Activated naive CD4-positive, alpha-beta T cell treated with Interleukin-2 at 50 U/mL for 16 hours (primary cell): Measurements from ENCODE around the gene PACRG.

Experiments used
- DNase-seq: peaks from one replicate; pipeline ENCODE4 v3.0.0-alpha.2; 2020

The PACRG gene

GRCh38 chr6:163226836-163227485 lies 499.2 kb downstream of the PACRG start:
- no peak for DNase-seq

DNA sequence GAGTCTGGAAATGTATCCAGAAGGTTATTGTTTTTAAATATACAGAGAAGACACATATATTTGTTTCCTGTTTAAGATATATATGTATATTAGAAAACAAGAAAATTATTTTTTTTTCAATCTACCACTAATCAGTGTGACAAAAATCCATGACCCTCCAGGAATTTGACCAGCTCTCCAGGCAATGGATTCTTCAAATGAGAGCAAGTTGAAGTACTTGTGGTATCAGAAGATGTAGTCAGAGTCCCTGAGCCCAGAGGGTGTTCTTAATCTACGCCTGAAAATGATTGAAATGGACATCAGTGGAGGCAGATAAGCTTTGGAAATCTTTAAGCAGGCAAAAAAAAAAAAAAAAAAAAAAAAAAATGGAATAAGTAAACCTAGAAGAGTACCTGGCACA lies 500.3 kb downstream of the PACRG start:
- no peak for DNase-seq

- no peak for DNase-seq
Measured at GRCh38 chr6:163229050-163229449, 501.3 kb downstream of the PACRG start.

GRCh38 chr6:163230901-163231300 lies 503.1 kb downstream of the PACRG start:
- DNase-seq = no peak

- DNase-seq = no peak
Measured at GRCh38 chr6:163231356-163232014, 503.7 kb downstream of the PACRG start.

DNA sequence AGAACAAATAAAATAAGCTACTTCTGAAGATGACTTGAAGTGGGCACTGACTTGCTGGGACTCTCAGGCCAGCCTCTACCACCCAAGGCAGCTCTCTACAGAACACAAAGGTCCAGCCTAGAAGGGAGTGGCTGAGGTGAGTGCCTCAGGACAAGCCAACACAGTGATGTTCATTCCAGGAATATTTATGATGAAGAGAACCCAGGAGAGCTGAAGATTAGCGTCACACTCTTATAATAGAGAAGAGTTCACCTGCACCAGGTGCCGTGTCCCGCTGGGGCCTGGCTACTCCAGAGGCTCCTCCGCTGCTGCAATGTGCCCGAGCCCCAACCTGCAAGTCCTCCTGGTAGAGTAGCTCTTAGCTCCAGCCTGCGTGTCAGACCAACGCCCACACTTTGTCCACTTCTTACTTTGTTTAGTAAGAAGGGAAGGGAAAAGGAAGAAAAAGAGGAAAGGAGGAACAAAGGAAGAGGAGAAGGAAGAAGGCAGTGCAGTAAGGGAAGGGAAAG lies 504.3 kb downstream of the PACRG start:
- no peak for DNase-seq

DNA sequence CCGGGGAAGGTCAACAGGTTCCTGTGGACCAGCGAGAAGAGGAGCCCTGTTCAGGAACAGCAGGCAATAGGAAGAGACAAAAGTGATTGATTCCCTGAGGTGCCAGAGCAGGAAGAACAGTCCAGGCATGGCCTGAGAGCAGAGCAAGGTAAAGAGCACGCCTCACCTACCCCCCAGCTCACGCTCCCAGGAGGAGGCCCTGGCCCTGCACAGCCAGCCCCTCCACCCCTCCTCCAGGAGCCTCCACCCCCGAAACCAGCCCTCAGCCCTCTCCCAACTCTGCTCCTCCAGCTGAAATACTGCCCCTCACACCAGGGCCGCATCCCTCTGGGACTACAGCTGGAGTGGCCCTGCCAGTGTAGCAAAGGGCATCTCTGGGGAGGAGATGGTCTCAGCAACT lies 504.9 kb downstream of the PACRG start:
- no peak for DNase-seq

DNA sequence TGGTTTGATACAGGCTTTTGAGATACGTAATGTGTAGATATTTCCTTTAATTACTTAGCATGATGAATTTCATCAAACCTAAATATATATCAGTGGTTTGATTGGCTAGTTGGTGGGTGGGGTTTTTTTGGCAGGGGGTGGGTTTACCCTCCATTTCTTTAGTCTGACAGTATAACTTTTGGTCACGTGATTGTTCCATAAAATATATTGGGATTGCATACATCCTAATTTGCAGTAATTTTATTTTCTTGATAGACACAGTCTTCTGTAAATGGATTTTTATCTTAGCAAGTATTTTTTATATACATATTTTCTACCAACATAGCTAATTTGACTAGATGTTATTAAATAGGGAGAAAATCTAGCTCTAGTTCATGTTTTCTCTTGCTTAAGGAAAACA lies 509.3 kb downstream of the PACRG start:
- no peak for DNase-seq

- no peak for DNase-seq
Measured at GRCh38 chr6:163239572-163240340, 512.0 kb downstream of the PACRG start.

DNA sequence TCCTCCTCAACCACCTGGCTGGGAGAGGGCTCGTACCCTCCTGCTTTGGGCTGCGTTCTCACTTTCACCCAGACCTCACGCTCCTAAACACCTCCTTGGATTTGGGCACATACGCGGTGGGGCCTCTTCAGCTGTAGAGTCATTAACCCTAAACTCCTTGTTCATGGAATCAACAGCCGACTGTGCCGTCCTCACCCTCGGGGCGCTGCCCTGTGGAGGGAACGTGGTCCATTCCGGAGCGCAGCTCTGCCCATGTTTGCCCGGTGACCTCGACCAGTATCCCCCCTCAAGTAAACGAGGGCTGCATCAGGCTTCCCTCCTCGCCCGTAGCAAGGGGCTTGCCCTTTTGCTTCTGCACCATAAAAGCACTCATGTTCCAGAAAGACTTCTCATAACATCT lies 512.8 kb downstream of the PACRG start:
- no peak for DNase-seq

DNA sequence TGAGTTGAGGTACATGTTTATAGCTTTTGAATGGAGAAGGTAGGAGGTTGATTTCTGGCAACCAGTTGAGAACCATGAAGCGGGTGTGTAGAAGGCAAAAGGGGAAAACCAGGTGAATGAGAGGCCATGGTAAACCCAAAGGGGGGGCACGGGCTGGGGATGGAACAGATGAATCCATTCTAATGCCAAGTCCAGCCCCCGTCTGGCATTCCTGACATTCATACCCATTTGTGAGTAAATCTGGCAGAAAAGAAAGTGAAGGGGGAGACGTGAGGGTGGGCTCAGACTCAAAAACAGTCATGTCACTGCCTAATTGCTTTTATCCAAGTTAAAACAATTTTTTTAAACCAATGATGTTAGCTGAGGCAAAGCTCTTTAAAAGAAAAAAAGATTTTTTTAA lies 513.9 kb downstream of the PACRG start:
- no peak for DNase-seq

DNA sequence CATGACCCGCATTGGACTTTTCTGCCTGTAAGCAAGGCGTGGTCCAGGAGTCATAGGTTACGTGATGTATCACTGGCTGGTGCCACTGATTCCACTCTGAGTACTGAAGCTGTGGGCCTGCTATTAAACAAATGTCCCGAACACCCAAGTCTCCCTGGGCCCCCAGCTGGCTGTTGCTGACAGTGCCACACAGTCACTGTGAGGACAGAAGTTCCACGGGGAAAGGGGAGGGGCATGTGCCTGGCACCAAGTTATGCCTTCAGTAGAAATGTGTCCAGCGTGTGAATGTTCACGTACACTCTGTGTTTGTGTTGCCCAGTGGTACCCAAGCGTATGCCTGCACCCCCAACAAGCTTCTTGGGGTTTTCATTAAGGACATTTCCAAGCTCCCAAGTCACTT lies 515.3 kb downstream of the PACRG start:
- no peak for DNase-seq

DNA sequence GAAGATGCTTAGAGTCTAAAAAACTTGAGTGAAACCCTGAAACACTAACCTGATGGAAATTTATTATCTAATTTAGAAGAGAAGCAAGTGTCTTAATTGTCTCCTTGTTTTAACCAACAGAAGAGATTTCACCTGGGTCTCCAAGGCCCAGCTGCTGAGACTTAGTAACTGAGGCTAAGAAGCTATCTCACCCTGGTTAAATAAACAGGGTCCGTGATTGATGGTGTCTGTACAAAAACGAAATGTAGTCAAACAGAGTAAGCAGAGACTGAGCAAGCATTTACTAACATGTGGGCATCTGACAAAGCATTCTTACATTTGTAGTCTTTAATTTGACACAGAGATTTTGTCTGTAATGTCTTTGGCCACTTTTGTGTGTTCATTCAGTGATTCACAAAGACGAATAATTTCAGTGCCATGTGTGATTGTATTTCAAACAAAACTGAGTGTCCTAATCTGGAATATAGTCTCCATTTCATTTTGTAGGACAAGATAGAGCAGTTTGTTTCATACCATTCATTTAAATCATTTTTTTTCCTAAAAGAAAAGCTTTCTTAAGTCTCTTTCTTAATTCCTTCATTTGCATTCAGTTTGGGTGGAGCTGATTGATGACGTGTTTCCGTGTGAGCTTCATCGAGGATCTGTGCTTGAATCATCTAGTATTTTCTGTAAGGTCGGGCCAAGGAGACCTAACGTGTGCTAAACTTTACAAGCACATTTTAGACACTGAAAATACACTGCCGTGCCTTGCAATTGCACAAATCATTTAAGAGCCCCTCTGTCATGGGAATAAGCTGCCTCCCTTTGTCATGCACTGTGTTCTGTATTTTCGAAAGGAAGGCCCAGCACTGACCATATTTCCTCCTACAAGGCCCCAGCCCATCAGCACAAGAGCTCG lies 516.2 kb downstream of the PACRG start:
- no peak for DNase-seq

DNA sequence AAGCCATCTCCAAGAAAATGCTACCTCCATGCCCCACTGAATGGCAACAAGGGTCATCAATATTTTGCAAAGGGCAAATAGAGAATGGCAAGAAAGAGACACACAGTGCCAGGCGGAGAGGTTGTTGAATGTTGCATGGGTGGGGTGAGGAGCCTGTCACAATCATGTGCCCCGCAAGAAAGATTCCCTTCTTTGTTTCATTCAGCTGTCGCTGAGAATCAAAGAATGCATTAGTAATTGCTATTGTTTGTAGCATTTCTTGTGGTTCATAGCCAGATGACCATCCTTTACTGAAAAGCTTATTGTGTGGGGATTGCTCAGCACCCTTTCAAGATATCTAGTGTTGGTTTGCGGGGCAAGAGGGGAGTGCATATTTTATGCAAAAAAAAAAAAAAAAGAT lies 520.3 kb downstream of the PACRG start:
- DNase-seq = no peak

DNA sequence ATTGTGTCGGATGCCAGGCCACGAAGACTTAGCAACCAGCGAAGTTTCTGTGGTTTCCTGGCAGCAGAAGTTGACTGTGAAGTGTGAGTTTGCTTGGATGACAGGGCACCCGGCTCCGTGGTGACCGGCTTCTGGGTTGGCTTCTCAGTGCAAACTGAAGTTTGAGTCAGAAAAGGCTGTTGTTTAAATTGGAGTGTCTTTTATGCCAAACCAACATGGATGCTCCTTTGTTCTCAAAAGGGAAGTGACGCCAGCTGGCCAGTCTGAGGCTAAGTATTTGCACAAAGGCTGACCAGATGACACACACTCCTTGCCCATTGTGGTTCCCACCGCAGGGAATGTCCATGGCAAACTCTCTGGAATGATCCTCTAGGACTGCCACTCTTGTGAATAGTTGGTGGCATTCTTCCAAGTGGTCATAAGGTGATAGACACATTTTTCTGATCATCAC lies 521.9 kb downstream of the PACRG start:
- no peak for DNase-seq

DNA sequence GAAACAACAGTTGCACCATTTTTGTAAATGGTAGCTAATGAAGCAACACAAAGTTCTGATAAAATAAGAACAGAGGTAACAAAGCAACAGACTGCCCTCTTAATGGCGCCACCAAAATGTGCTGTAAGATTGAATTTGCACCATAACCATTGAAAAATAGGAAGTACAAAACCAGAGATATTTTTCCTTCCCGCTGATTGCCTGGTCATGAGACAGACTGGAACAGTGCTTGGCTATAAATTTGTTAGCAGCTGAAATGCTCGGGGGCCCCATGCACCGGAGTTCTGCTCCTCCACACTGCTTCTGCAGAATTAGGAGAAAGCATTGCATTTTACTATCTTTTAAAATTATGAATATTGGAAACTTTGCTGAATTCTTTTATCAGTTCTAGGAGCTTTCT lies 522.3 kb downstream of the PACRG start:
- no peak for DNase-seq

DNA sequence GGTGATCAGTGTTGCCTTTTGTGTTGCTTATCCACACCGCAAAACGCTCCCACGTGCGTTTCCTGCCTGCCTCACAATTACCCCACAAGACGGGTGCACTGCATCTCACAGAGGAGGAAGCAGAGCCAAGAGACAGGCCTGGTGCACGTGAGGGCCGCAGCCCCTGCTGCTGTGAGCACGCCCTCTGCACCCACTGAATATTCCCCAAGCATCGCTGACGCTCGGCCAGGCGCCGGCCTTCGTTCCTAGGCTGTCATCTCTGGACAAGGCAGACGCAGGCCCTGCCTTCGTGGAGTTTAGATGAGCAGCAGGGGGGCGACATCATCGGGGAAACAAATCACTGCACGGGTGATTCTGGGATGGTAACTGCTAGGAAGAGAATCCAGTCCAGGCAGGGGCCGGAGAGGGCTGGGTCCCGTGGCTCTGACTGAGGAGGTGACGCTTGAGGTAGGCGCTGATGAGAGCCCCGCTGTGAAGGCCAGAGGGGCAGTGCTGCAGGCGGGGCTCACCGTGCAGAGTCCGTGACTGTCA lies 524.4 kb downstream of the PACRG start:
- no peak for DNase-seq

DNA sequence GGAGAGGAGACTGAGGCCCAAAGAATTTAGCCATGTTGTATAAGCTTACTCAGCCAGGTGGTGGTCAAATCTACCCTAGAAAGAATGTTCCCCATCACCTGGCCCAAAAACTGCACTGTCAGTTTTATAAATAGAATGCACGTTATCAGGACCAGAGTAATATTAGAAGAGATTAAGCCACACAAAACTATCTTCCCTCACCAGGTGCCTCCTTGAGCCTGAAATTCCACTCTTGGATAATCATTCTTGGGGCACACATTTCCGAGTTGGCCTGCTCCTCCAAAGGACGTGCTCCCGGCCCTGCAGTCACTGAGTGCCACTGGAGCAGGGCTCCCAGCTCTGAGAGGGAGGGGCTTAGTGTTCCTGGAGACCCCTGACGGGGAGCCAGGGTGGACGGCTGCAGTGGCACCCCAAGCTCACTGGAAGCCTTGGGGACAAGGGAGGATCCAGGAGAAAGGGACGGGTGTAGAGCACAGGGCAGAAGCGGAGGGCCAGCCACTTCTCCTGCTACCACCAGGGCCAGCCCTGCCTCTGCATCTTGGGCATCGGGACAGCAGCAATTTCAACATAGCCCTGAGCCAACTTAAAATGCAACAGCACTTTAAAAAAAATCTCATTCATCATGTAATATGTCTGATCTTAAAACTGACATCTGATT lies 525.9 kb downstream of the PACRG start:
- DNase-seq = no peak

DNA sequence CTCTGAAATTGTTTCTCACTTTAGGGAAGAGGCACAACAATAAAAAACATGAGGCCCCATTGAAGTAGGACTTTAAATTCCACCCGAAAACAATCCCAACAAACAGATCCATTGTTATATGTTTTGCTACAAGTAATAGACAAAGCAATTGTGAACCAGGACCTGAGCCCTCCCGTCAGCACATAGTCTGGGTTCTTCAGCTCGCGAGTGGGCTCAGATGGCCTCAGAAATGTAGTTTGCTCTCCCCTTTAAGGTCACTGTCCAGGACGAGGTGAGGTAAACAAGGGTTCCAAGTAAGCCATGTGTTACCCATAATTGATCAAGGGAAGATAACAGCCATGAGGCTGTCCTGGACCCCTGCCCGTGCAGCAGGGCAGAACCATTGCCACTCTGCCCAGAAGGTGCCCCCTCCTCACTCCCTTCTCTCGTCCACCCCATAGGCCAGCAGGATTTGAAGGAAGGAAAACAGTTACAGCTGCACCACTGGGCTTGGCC lies 526.6 kb downstream of the PACRG start:
- DNase-seq = no peak

GRCh38 chr6:163255265-163255664 lies 527.5 kb downstream of the PACRG start:
- no peak for DNase-seq

DNA sequence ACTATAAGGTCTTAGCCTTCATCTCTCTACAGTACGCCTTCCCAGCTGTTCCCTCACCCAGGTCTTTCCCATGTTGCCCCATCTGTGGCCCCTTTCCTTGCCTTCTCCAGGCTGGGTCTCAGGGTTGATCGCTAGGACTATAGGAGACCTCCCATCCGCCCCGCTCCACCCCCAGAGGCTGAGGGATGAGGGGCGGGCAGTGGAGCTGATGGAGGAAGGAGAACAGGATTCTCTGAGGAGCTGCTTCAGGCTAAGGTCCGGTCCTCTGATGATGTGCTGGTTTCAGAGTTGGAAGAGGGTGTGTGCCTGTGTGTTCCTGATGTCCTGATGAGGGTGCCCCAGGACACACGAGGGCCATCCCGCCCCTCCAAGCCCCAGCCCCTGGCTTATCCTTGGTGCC lies 531.9 kb downstream of the PACRG start:
- no peak for DNase-seq
